Neuronal stem cell (in vitro differentiated cells): ENCODE measurements around the gene RBBP8NL.
A peak's percentile ranks its signal among the peaks of the same experiment; 100 is the strongest.

Experiments used
- DNase-seq: peaks from one replicate; pipeline ENCODE4 v3.0.0-alpha.2; 2013; ENCODE audit warnings: low spot score
- H2AFZ ChIP-seq: one replicate; pipeline ENCODE4 v1.6.1; 2013; ENCODE audit warnings: mild to moderate bottlenecking, low read length, inconsistent platforms
- H2AK5ac ChIP-seq: 2 replicates; pipeline ENCODE4 v1.6.1; 2013; ENCODE audit warnings: low read depth, mild to moderate bottlenecking, inconsistent platforms, low read length, moderate library complexity, mixed read lengths
- H2BK120ac ChIP-seq: 2 replicates; pipeline ENCODE4 v1.6.1; 2013; ENCODE audit warnings: low read depth, mild to moderate bottlenecking, inconsistent platforms, low read length, moderate library complexity, mixed read lengths
- H2BK12ac ChIP-seq: one replicate; pipeline ENCODE4 v1.6.1; 2013; ENCODE audit warnings: low read length, inconsistent platforms
- H2BK15ac ChIP-seq: 2 replicates; pipeline ENCODE4 v1.6.1; 2013; ENCODE audit warnings: mild to moderate bottlenecking, low read length, inconsistent platforms, mixed read lengths
- H2BK5ac ChIP-seq: one replicate; pipeline ENCODE4 v1.6.1; 2013; ENCODE audit warnings: inconsistent platforms, mild to moderate bottlenecking, low read length, moderate library complexity
- H3K14ac ChIP-seq: one replicate; pipeline ENCODE4 v1.6.1; 2013; ENCODE audit warnings: low read length, inconsistent platforms
- H3K18ac ChIP-seq: 2 replicates; pipeline ENCODE4 v1.6.1; 2013; ENCODE audit warnings: low read length, inconsistent platforms
- H3K23ac ChIP-seq: 2 replicates; pipeline ENCODE4 v1.6.1; 2013; ENCODE audit warnings: low read depth, mild to moderate bottlenecking, mixed read lengths, low read length, inconsistent platforms; ENCODE audit not compliant: poor library complexity
- H3K27ac ChIP-seq: replicated peaks from 3 replicates; pipeline ENCODE4 v1.5.1; 2013; ENCODE audit warnings: low read length, inconsistent platforms
- H3K27me3 ChIP-seq, 3 experiments: 2 replicates each; pipeline ENCODE4 v1.6.1; 2013; ENCODE audit warnings: low read length in 3 of 3, mild to moderate bottlenecking in 2 of 3, inconsistent platforms in 1 of 3, low read depth in 1 of 3, mixed read lengths in 1 of 3, moderate library complexity in 1 of 3; ENCODE audit not compliant: control insufficient read depth in 3 of 3, insufficient read depth in 3 of 3
- H3K36me3 ChIP-seq, 2 donors: replicated peaks in 1 of 2; 2 replicates each; pipeline ENCODE4 v1.6.1; 2013; ENCODE audit warnings: low read length in 2 of 2; ENCODE audit not compliant: control insufficient read depth in 2 of 2, insufficient read depth in 2 of 2
- H3K4ac ChIP-seq: 2 replicates; pipeline ENCODE4 v1.6.1; 2013; ENCODE audit warnings: inconsistent platforms, mild to moderate bottlenecking, low read length, moderate library complexity
- H3K4me1 ChIP-seq, 2 donors: 1 replicate in 1 of 2; 2 replicates in 1 of 2; pipeline ENCODE4 v1.6.1; 2013; ENCODE audit warnings: low read length in 2 of 2, low read depth in 1 of 2; ENCODE audit not compliant: control insufficient read depth in 2 of 2, insufficient read depth in 1 of 2
- H3K4me2 ChIP-seq: one replicate; pipeline ENCODE4 v1.6.1; 2013; ENCODE audit warnings: mild to moderate bottlenecking, low read length, inconsistent platforms; ENCODE audit not compliant: insufficient read depth, poor library complexity, severe bottlenecking
- H3K4me3 ChIP-seq, 2 donors: 2 replicates each; pipeline ENCODE4 v1.5.1; 2013; ENCODE audit warnings: low read length in 2 of 2, mild to moderate bottlenecking in 2 of 2, inconsistent platforms in 1 of 2, moderate library complexity in 1 of 2
- H3K79me1 ChIP-seq: one replicate; pipeline ENCODE4 v1.6.1; 2013; ENCODE audit warnings: low read depth, mild to moderate bottlenecking, inconsistent platforms, low read length, moderate library complexity
- H3K9ac ChIP-seq: one replicate; pipeline ENCODE4 v1.6.1; 2013; ENCODE audit warnings: mild to moderate bottlenecking, low read depth, low read length, inconsistent platforms; ENCODE audit not compliant: poor library complexity
- H3K9me3 ChIP-seq, 2 donors: replicated peaks in 1 of 2; 2 replicates each; pipeline versions ENCODE3 to v1.6.1; 2013; ENCODE audit warnings: low read length in 2 of 2, mild to moderate bottlenecking in 2 of 2, inconsistent platforms in 1 of 2, low read depth in 1 of 2, mixed read lengths in 1 of 2, moderate library complexity in 1 of 2; ENCODE audit not compliant: control insufficient read depth in 2 of 2, insufficient read depth in 1 of 2
- H4K8ac ChIP-seq: one replicate; pipeline ENCODE4 v1.6.1; 2013; ENCODE audit warnings: low read depth, mild to moderate bottlenecking, inconsistent platforms, low read length, moderate library complexity
- H4K91ac ChIP-seq: one replicate; pipeline ENCODE4 v1.6.1; 2013; ENCODE audit warnings: low read length, low read depth, mild to moderate bottlenecking, inconsistent platforms; ENCODE audit not compliant: poor library complexity
- WGBS, 2 donors: extraction: QIAGEN DNeasy Blood & Tissue Kit; methylation state at CpG; one replicate each; pipeline ENCODE4 v1.1.7; 2013; ENCODE audit warnings: missing lambda C conversion rate in 2 of 2, mixed read lengths in 1 of 2; ENCODE audit not compliant: insufficient read length in 2 of 2, insufficient replicate concordance in 1 of 2; ENCODE audit errors: extremely low coverage in 2 of 2; 5-methylcytosine and 5-hydroxymethylcytosine counted together

RBBP8NL gene

DNA sequence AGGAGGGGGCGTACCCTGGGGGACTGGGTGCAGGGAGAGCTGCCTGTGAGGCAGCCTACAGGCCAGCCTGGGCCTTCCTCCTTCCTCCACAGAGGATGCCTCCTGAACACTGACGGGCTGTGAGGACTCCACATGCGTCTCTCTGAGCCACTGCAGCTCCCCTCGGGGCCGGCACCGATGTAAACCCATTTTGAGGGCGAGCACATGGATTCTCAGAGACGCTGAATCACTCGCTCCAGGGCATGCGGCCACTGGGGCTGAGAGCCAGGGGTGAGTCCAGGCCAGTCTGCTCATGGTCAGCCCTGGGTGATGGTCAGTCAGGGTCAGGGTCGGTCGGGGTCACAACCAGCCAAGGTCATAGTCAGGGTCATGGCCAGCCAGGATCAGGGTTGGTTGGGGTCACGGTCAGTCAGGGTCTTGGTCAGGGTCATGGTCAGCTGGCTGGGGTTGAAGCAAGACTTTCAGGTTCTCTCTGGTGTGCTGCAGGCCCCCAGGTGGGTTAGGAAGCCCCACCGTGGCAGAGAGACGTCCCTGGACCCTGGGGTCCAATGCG lies 14.7 kb upstream of the RBBP8NL start:
- Histone ChIP-seq H3K27ac (no peak overlapping the region), H3K18ac (peak overlapping the region; percentile 11), H3K9ac (no peak overlapping the region), H4K91ac (no peak overlapping the region), H3K27me3 (peaks cover 0 to 55% (median 0%) of the 10 kb centered on the region in 3 experiments), H3K9me3 (peaks cover 0 to 2% of the 10 kb centered on the region in 2 donors), H2BK12ac (no peak overlapping the region), H2BK120ac (peak overlapping the region; percentile 61), H3K4ac (no peak overlapping the region), H2BK5ac (no peak overlapping the region), H3K4me3 (no peak overlapping the region), H3K36me3 (no peaks in the 10 kb centered on the region), H3K4me1 (no peaks in the 10 kb centered on the region), H2AK5ac (peak overlapping the region; percentile 75), H3K79me1 (no peaks in the 10 kb centered on the region), H3K23ac (peak overlapping the region; percentile 65), H2BK15ac (no peak overlapping the region), H2AFZ (no peak overlapping the region), H4K8ac (no peak overlapping the region), H3K4me2 (no peak overlapping the region), H3K14ac (peak overlapping the region; percentile 56)
- DNase-seq: no peak
- WGBS, 2 donors: no CpG with 5 or more reads among the region's 16 CpGs

DNA sequence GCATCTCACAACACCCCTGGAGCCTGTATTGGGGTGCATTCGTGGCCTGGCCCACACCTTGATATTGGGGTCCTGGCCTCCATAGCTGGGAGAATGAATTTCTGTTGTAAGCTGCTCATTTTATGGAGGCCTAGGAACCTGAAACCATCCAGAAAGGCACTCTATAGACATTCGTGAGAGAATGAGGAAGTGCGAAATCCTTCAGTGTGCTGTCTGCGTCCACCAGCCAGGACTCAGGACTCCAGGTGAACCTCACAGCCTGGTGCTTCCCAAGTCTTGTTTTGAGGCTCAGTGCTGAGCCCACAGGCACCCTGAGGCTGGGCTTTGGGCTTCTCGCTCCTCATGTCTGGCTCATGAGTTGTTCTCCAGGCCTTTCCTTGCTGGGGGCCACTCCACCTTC lies 11.9 kb upstream of the RBBP8NL start:
- no peak overlapping the region for H3K4me3 ChIP-seq
- H3K27me3 ChIP-seq: peaks cover 0 to 74% (median 2%) of the 10 kb centered on the region in 3 experiments

GRCh38 chr20:62437927-62438326 lies 10.6 kb upstream of the RBBP8NL start:
- peak overlapping the region; percentile 65 for H2AK5ac ChIP-seq
- no peak overlapping the region for H2BK12ac ChIP-seq
- H3K79me1 ChIP-seq: no peaks in the 10 kb centered on the region
- H3K4me2 ChIP-seq: no peak overlapping the region
- no peak overlapping the region for H3K27ac ChIP-seq
- no peak overlapping the region for H2AFZ ChIP-seq
- no peaks in the 10 kb centered on the region for H3K4me1 ChIP-seq
- no peak for DNase-seq
- no peak overlapping the region for H2BK15ac ChIP-seq
- H3K9me3 ChIP-seq: peaks cover 0 to 2% of the 10 kb centered on the region in 2 donors
- no peak overlapping the region for H3K4me3 ChIP-seq
- peak overlapping the region; percentile 6 for H4K8ac ChIP-seq
- H3K36me3 ChIP-seq: no peaks in the 10 kb centered on the region
- no CpG with 5 or more reads among the region's 24 CpGs for WGBS, 2 donors
- peak overlapping the region; percentile 63 for H3K14ac ChIP-seq
- H3K4ac ChIP-seq: no peak overlapping the region
- peak overlapping the region; percentile 47 for H3K23ac ChIP-seq
- no peak overlapping the region for H4K91ac ChIP-seq
- H3K27me3 ChIP-seq: peaks cover 0 to 83% (median 2%) of the 10 kb centered on the region in 3 experiments
- no peak overlapping the region for H3K9ac ChIP-seq
- H2BK120ac ChIP-seq: no peak overlapping the region
- no peak overlapping the region for H2BK5ac ChIP-seq
- peak overlapping the region; percentile 66 for H3K18ac ChIP-seq

More for the DNA sequence above, 11.9 kb upstream of the RBBP8NL start:
- Histone ChIP-seq H3K27ac (no peak overlapping the region), H3K14ac (no peak overlapping the region), H3K4ac (no peak overlapping the region), H2BK15ac (no peak overlapping the region), H2AK5ac (peak overlapping the region; percentile 69), H3K36me3 (no peaks in the 10 kb centered on the region), H2BK12ac (no peak overlapping the region), H2AFZ (no peak overlapping the region), H3K4me2 (no peak overlapping the region), H3K9ac (no peak overlapping the region), H2BK5ac (no peak overlapping the region), H3K9me3 (peaks cover 0 to 2% of the 10 kb centered on the region in 2 donors), H4K8ac (no peak overlapping the region), H3K4me1 (no peaks in the 10 kb centered on the region), H3K23ac (peak overlapping the region; percentile 61), H3K18ac (no peak overlapping the region), H4K91ac (no peak overlapping the region), H2BK120ac (no peak overlapping the region), H3K79me1 (no peaks in the 10 kb centered on the region)
- WGBS, 2 donors: no CpG with 5 or more reads among the region's 5 CpGs
- no peak for DNase-seq

DNA sequence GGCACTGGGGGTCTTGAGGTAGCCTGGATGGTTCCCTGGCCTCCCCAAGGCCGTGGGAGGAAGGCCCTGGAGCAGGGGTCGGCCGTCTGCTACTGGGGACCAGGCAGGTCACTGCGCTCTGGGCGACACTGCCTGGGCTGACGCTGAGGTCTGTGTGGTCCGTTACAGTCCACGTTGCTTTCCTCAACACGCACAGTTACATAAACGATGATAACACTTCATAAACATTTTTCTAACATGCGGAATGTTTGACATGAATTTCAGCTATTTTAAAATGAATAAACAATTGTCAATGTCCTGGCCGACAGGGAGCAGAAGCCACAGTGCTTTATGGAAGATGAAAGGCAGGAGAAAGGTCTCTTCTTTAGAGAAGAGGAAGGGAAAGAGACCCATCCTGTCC lies 10.2 kb upstream of the RBBP8NL start:
- H3K27me3 ChIP-seq: peaks cover 0 to 85% (median 2%) of the 10 kb centered on the region in 3 experiments
- no peaks in the 10 kb centered on the region for H3K36me3 ChIP-seq
- no peak overlapping the region for H3K14ac ChIP-seq
- H3K27ac ChIP-seq: no peak overlapping the region
- H3K23ac ChIP-seq: no peak overlapping the region
- H3K9me3 ChIP-seq: peaks cover 0 to 2% of the 10 kb centered on the region in 2 donors
- no peak overlapping the region for H2AK5ac ChIP-seq
- no peak overlapping the region for H2BK5ac ChIP-seq
- no peak overlapping the region for H4K8ac ChIP-seq
- no peak overlapping the region for H2AFZ ChIP-seq
- H3K4me3 ChIP-seq: no peak overlapping the region
- peak overlapping the region; percentile 31 for H2BK15ac ChIP-seq
- H3K18ac ChIP-seq: no peak overlapping the region
- WGBS, 2 donors: no CpG with 5 or more reads among the region's 12 CpGs
- no peak overlapping the region for H3K4ac ChIP-seq
- H3K79me1 ChIP-seq: no peaks in the 10 kb centered on the region
- H3K4me1 ChIP-seq: no peaks in the 10 kb centered on the region
- no peak overlapping the region for H4K91ac ChIP-seq
- no peak for DNase-seq
- no peak overlapping the region for H3K4me2 ChIP-seq
- no peak overlapping the region for H2BK12ac ChIP-seq
- H3K9ac ChIP-seq: no peak overlapping the region
- no peak overlapping the region for H2BK120ac ChIP-seq
